Common myeloid progenitor, CD34-positive (primary cell): ENCODE data around the gene TENT4B.

ENCODE experiments used
- CTCF ChIA-PET: fragments of 350-600 bp; sonication (Branson Sonifier 250); formaldehyde crosslinking; loops from one replicate; lab custom pipeline; 2021; ENCODE audit warnings: antibody characterized with exemption; lab: Charles Lee
- POLR2A ChIA-PET: fragments of 350-600 bp; sonication (Branson Sonifier 250); formaldehyde crosslinking; loops from one replicate; lab custom pipeline; 2021; ENCODE audit warnings: antibody characterized with exemption; lab: Charles Lee
- DNase-seq, 3 donors: peaks; one replicate each; pipeline versions ENCODE4 v3.0.0 to v3.0.0-alpha.2; 2013
- H3K27ac ChIP-seq, 2 experiments: 1 replicate in 1 of 2; 2 replicates in 1 of 2; pipeline ENCODE4 v1.7.0; 2013; ENCODE audit warnings: inconsistent platforms in 2 of 2, low read length in 2 of 2, mild to moderate bottlenecking in 2 of 2, low read depth in 1 of 2, moderate library complexity in 1 of 2; ENCODE audit not compliant: severe bottlenecking in 2 of 2, insufficient read depth in 1 of 2, poor library complexity in 1 of 2
- H3K27me3 ChIP-seq, 5 experiments: replicated peaks in 2 of 5; 1 replicate in 3 of 5; 2 replicates in 2 of 5; pipeline versions ENCODE4 v1.6.1 to v1.7.0; 2013; ENCODE audit warnings: low read length in 4 of 5, mild to moderate bottlenecking in 2 of 5, moderate library complexity in 2 of 5, inconsistent platforms in 1 of 5; ENCODE audit not compliant: insufficient read depth in 5 of 5, control insufficient read depth in 4 of 5
- H3K36me3 ChIP-seq, 4 experiments: 1 replicate in 2 of 4; 2 replicates in 2 of 4; pipeline versions ENCODE4 v1.6.1 to v1.7.0; 2013; ENCODE audit warnings: low read length in 3 of 4, control low read depth in 1 of 4, mild to moderate bottlenecking in 1 of 4; ENCODE audit not compliant: control insufficient read depth in 4 of 4, insufficient read depth in 4 of 4
- H3K4me1 ChIP-seq, 4 experiments: 1 replicate in 3 of 4; 2 replicates in 1 of 4; pipeline versions ENCODE4 v1.6.1 to v1.7.1; 2013; ENCODE audit warnings: low read length in 3 of 4, mild to moderate bottlenecking in 3 of 4, control low read depth in 1 of 4, inconsistent platforms in 1 of 4, moderate library complexity in 1 of 4; ENCODE audit not compliant: control insufficient read depth in 4 of 4, insufficient read depth in 4 of 4; ENCODE audit errors: control extremely low read depth in 1 of 4
- H3K4me3 ChIP-seq, 7 experiments: 1 replicate in 4 of 7; 2 replicates in 3 of 7; pipeline versions ENCODE4 v1.5.1 to v1.7.0; 2013; ENCODE audit warnings: mild to moderate bottlenecking in 7 of 7, low read length in 6 of 7, moderate library complexity in 6 of 7, inconsistent platforms in 2 of 7, low read depth in 2 of 7, control low read depth in 1 of 7; ENCODE audit not compliant: insufficient read depth in 4 of 7, control insufficient read depth in 1 of 7; ENCODE audit errors: extremely low read depth in 1 of 7
- H3K9me3 ChIP-seq, 5 experiments: 1 replicate in 4 of 5; 2 replicates in 1 of 5; pipeline versions ENCODE4 v1.6.1 to v1.7.1; 2013; ENCODE audit warnings: low read length in 4 of 5, mild to moderate bottlenecking in 2 of 5, inconsistent platforms in 1 of 5, low read depth in 1 of 5, moderate library complexity in 1 of 5; ENCODE audit not compliant: control insufficient read depth in 4 of 5, insufficient read depth in 2 of 5; ENCODE audit errors: control extremely low read depth in 1 of 5
- WGBS: methylation state at CpG from one replicate; pipeline ENCODE4 v1.1.5; 2013; ENCODE audit not compliant: insufficient coverage; 5-methylcytosine and 5-hydroxymethylcytosine counted together

TENT4B gene

DNA sequence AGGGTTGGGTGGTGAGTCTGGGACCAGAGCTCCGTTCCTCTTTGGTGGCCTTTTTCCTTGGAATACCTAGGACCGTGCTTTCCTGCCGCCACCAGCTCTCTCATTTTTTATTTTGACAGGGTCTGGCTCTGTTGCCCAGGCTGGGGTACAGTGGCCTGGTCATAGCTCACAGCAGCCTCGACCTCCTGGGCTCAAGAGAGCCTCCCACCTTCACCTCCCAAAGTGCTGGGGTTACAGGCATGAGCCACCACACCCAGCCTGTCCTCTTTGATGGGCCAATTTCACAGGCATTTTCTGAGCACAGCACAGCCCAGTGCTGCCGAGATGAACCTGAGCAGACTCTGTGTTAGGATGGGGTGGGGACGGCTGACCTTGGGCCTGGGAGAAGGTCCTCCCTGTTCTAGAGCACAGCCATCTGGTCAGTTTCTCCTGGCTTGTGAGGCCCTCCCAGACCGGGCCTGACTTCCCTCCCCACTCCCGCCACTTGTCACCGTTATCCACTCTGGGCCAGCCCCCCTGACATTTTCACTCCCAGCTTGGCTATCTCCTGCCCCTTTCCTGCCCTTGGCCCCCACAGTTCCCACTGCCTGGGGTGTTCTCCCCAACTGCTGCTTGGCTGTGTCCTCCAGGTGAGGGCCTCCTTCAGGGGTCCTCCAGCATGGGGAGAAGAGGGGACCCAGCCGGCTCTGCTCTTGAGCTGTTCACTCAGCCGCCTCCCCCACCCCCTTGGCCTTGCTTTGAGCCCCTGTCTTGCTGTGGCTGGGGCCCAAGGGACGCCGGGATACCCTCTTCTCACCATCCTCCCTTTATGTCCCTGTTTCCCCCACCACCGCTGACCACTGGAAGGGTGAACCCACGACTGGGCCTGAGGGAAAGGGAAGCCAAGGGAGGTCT lies 118.3 kb downstream of the TENT4B start:
- Histone ChIP-seq H3K27ac (no peak overlapping the region), H3K4me1 (peaks cover 7 to 97% (median 76%) of the 10 kb centered on the region in 4 experiments), H3K4me3 (no peak overlapping the region), H3K27me3 (no peaks in the 10 kb centered on the region), H3K9me3 (no peaks in the 10 kb centered on the region), H3K36me3 (peaks cover 0 to 25% (median 2%) of the 10 kb centered on the region in 4 experiments)
- CTCF ChIA-PET, result interaction anchor here (1.0 to 20.0 kb wide), 4 partner anchors 9 to 21 kb away, joined by 3 to 274 read pairs (median 42); partner anchors contain the start of gene ADCY7
- POLR2A ChIA-PET, result interaction anchor here (1.1 kb wide), 1 partner anchor 11 kb away, joined by 6 read pairs; no protein-coding TSS in a partner anchor
- WGBS, result 83% methylated on average over 12 of the region's 15 CpGs
- DNase-seq, result no peak

DNA sequence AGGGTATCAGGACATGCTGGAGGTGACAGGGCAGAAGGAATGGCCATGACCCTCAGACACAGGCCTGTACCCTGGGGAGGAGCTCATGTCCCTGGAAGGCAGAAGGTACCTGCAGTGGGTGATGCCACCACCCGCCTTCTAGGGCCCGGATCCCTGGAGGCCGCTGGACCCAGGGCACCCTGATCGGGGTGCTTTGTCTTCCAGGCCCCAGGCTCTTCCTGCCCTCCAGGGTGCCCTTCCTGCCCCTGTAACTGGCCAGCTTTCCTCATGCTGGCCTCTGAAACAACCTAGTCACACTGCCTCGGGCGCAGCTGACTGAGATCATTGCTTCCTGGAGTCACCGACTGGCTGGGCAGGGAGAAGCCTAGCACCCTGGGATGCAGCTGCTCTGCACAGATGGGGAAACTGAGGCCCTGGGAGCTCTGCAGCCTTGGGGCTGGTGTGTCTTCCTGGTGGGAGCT lies 119.0 kb downstream of the TENT4B start:
- H3K27ac ChIP-seq, result no peak overlapping the region
- no peaks in the 10 kb centered on the region for H3K27me3 ChIP-seq
- peak overlapping the region in 1 of 7 experiments; percentile 0 for H3K4me3 ChIP-seq
- no peak for DNase-seq
- peaks cover 0 to 26% (median 3%) of the 10 kb centered on the region in 4 experiments for H3K36me3 ChIP-seq
- WGBS, result 52% methylated on average over 7 of the region's 7 CpGs
- H3K4me1 ChIP-seq, result peaks cover 4 to 93% (median 70%) of the 10 kb centered on the region in 4 experiments
- CTCF ChIA-PET, result interaction anchor here (1.0 to 20.0 kb wide), 5 partner anchors 10 to 83 kb away, joined by 3 to 274 read pairs (median 15); partner anchors contain the start of gene ADCY7
- POLR2A ChIA-PET, result interaction anchor here (1.1 kb wide), 1 partner anchor 10 kb away, joined by 6 read pairs; no protein-coding TSS in a partner anchor
- H3K9me3 ChIP-seq, result no peaks in the 10 kb centered on the region

DNA sequence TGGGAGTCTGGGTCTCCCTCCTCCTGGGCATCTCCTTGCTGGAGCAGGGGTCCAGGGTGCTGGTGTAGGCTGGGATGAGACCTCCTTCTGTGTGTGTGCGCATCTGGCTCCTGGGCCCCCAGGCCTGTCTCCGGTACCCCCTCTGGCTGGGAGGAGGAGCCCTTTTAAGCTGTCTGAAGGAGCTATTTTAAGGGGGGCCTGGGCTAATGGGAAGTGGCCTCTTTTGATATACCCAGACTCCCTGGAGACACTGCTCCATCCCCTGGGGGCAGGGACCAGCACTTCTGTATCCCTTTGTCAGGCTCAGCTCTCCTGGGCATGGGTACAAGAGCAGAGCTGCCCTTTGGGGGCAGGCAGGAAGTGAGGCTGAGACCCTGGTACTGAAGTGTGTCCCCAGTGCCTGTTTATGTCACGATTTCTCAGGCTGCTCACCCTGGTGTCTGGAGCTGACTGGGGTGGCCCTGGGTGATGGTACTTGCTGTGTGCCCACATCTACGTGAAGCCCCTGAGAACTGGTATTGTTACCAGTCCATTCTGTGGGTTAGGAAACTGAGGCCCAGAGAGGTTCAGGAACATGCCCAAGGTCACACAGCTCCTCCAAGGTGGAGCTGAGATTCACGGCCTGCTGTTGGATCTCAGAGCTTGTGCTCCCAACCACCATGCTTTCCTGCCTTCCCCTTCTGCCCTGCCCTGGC lies 119.7 kb downstream of the TENT4B start:
- peak overlapping the region in 1 of 7 experiments; percentile 0 for H3K4me3 ChIP-seq
- 90% methylated on average over 4 of the region's 5 CpGs for WGBS
- no peak overlapping the region for H3K27ac ChIP-seq
- POLR2A ChIA-PET, result interaction anchor here (1.1 to 2.6 kb wide), 2 partner anchors 9 to 10 kb away, joined by 6 to 14 read pairs; no protein-coding TSS in a partner anchor
- no peak for DNase-seq
- peaks cover 4 to 93% (median 66%) of the 10 kb centered on the region in 4 experiments for H3K4me1 ChIP-seq
- CTCF ChIA-PET, result interaction anchor here (0.8 to 20.0 kb wide), 7 partner anchors 11 to 206 kb away, joined by 3 to 274 read pairs (median 14); partner anchors contain the start of gene ADCY7
- no peaks in the 10 kb centered on the region for H3K9me3 ChIP-seq
- peaks cover 0 to 26% (median 3%) of the 10 kb centered on the region in 4 experiments for H3K36me3 ChIP-seq
- no peaks in the 10 kb centered on the region for H3K27me3 ChIP-seq

DNA sequence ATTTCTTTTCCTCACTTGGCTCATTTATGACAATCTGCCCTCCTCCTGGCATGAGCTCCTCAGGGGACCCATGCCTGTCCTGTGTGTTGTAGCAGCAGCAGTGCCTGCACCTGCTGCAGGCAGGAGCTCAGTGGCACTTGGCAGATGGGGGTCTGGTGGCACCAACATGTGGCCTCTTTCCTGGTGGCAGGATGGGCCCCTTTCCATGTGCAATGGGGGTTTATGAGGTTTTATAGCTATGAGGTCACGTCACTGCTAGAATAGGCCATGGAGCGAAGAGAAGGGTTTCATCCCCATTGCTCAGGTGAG lies 120.2 kb downstream of the TENT4B start:
- Histone ChIP-seq H3K27me3 (no peaks in the 10 kb centered on the region), H3K9me3 (no peaks in the 10 kb centered on the region), H3K4me3 (peak overlapping the region in 2 of 7 experiments; percentile 70 to 71), H3K27ac (no peak overlapping the region), H3K36me3 (peaks cover 0 to 26% (median 3%) of the 10 kb centered on the region in 4 experiments), H3K4me1 (peaks cover 4 to 92% (median 62%) of the 10 kb centered on the region in 4 experiments)
- POLR2A ChIA-PET, result interaction anchor here (1.0 to 2.6 kb wide), 2 partner anchors 9 to 40 kb away, joined by 4 to 14 read pairs; no protein-coding TSS in a partner anchor
- no peak for DNase-seq
- 88% methylated on average over 2 of the region's 2 CpGs for WGBS
- CTCF ChIA-PET, result interaction anchor here (0.8 to 20.0 kb wide), 7 partner anchors 11 to 207 kb away, joined by 3 to 274 read pairs (median 14); partner anchors contain the start of gene ADCY7

DNA sequence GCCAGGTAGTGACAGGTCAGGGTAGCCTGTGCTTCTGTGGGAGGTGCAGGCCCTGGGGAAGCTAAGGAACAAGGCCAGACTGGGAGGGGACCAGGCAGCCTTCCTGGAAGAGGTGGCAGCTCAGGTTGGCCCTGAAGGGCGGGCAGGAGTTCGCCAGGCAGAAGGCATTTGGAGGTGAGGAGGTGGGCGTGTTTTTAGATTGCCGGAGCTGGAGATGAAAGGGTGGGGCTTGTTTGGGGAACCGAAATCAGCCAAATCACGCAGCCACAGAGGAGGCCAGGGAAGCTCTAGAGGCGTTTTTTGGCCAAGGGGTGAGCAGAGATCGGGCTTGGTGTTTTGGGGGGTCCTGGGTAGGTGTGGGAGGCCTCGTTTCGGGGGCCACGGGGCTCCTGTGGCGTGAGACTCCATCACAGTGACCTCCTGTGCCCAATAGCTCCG lies 120.8 kb downstream of the TENT4B start:
- Histone ChIP-seq H3K9me3 (no peaks in the 10 kb centered on the region), H3K27ac (peak overlapping the region; percentile 72 to 84), H3K27me3 (no peaks in the 10 kb centered on the region), H3K4me1 (peaks cover 4 to 93% (median 65%) of the 10 kb centered on the region in 4 experiments), H3K4me3 (peak overlapping the region in 6 of 7 experiments; percentile 6 to 71 (median 67)), H3K36me3 (peaks cover 0 to 26% (median 3%) of the 10 kb centered on the region in 4 experiments)
- POLR2A ChIA-PET, result interaction anchor here (0.6 to 2.6 kb wide), 7 partner anchors 9 to 40 kb away, joined by 3 to 14 read pairs (median 4); no protein-coding TSS in a partner anchor
- CTCF ChIA-PET, result interaction anchor here (0.9 to 20.0 kb wide), 7 partner anchors 10 to 207 kb away, joined by 4 to 274 read pairs (median 14); partner anchors contain the start of gene ADCY7
- DNase-seq, result peak; percentile 83 to 96 (median 95)
- WGBS, result 5% methylated on average over 3 of the region's 13 CpGs

DNA sequence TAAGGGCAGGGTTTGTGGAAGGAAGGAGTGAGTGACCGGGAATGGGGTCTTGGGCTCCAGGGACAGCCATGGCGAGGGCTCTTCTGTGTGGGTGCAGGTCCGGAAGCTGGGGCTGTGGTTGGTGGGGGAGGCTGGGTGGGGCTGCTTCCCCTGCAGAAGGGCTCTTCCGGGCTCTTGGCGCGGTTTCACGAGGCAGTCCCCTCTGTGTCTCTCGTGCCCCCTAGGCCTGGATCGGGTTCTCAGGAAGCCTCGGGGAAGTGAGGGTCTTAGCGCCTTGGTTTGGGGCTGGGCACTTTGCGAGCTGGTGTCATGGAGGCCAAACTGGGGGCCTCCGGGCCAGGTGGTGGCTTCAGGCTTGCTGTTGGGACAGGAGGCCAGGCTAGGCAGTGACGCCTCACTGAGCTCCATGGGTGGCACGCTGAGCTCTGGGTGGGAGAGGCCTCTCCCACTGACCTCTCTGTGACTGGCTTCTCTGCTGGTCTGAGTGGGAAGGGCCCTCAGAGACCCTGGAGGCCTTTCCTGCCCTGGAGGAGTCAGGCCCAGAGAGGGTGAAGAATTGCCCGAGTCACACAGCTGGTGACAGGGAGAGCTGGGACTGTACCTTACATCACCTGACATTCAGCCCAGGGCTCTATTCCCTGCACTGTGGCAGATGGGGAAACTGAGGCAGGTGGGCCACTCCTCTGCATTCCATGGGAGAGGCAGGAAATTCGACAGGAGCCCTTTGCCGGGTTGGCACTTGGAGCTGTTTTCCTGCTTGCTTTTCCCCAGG lies 121.4 kb downstream of the TENT4B start:
- H3K4me3 ChIP-seq, result peak overlapping the region in 6 of 7 experiments; percentile 40 to 71 (median 67)
- DNase-seq, result peak; percentile 60 to 87 (median 84)
- CTCF ChIA-PET, result interaction anchor here (0.9 to 20.0 kb wide), 12 partner anchors 10 to 395 kb away, joined by 3 to 274 read pairs (median 5); partner anchors contain the start of gene ADCY7

More for the DNA sequence above, 121.4 kb downstream of the TENT4B start:
- POLR2A ChIA-PET, result interaction anchor here (0.6 to 2.6 kb wide), 9 partner anchors 8 to 39 kb away, joined by 3 to 14 read pairs (median 4); partner anchors contain the start of gene ADCY7
- 8% methylated on average over 15 of the region's 18 CpGs for WGBS
- Histone ChIP-seq H3K9me3 (no peaks in the 10 kb centered on the region), H3K4me1 (peaks cover 9 to 93% (median 69%) of the 10 kb centered on the region in 4 experiments), H3K27me3 (no peaks in the 10 kb centered on the region), H3K36me3 (peaks cover 0 to 26% (median 3%) of the 10 kb centered on the region in 4 experiments), H3K27ac (peak overlapping the region; percentile 72 to 84)
